ENCODE data around the gene RBP5.
"Not testable (repeated sequence)": the region's sequence is repeated elsewhere in the genome, so short reads cannot be mapped to it uniquely, and the experiment has no call there.

The RBP5 gene

DNA sequence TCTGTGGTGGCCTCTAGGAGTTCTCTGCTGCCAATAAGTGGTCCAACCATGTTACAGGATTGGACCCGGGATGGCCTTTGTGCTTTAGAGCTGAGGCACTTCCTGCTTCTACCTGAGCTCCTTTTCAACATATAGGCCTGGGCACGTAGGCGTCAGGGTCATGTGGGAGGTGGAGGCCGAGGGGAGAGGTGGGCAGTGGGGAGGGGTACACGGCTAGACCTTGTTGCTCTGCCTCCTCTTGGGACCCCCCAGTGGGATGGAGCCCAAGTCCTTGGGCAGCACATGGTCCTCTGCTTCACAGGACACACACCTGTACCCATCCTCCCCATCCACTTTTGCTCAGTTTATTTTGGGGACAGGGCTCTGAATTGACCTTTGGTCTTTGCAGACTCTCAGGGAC is 7.4 kb downstream of the RBP5 start:
- no peak for DNase-seq

DNA sequence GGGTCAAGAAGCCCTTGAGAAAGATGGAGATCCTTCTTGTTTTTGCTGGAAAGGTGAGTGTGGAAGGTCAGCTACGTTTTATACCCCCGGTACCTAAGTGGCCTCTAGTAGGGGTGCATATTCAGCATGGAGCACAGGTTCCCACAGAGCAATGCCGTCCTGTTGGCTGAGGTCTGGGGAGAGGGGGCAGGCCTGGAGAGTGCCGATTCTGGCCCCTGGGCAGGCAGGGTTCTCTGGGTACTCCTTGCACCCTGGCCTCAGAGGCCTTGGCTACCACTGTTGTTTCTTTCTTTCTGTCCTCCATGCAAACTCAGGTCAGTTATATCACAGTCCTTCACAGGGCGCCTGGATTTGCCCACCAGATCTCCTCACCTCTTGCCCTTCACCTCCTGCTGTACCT is 8.5 kb downstream of the RBP5 start:
- DNase-seq: no peak

DNA sequence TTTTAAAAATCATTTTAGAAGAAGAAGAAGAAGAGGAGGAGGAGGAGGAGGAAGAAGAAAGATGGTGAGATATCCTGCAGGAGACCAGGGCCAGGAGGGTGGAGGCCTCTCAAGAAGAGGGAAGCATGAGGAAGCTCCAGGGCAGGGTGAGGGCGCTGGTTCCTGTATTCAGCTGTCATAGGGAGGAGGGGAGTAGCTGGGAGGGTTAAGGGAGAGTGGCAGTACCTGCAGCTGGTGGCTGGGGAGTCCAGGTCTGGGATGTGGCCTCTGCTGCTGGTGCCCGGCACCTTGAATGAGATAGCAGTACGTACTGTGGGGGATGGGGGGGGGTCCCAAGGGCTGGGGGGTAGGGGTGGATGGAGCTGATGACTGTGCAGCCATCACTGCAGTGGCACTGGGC is 9.8 kb downstream of the RBP5 start:
- no peak for DNase-seq

DNA sequence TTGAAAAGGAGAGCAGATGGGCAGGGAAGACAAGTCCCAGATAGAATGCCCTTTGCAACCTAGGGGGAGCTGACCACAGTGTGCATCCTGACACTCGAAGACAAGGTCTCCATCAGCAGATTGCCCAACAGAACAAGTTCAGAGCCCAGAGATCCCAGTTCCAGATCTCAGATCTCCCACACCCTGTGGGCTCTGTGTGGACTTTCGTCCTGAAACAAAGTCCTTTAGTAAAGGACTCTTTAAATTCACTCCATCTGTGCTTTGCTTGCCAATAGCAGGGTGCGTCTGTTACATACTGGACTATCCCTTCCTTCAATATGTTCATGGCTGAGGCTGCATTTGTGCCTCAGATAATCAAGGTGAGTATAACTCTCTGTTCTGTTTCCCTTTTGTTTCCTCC is 11.0 kb downstream of the RBP5 start:
- no peak for DNase-seq

DNA sequence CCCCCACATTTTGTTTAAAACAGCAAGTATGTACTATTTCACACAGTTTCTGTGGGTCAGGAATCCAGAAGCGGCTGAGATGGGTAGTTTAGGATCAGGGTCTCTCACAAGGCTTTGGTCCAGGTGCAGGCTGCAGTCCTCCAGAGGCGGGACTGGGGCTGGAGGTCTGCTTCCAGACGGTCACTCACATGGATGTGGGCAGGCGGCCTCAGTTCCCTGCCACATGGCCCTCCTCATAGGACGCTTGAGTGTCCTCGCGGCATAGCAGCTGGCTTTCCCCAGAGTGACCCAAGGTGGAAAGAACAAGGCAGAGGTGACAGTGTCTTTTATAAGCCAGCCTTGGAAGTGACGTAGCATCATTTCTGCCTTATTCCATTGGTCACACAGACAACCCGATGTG is 11.8 kb downstream of the RBP5 start:
- no peak for DNase-seq

GRCh38 chr12:7116196-7116595 is 12.5 kb downstream of the RBP5 start:
- DNase-seq: no peak

- DNase-seq: no peak
These were observed 13.8 kb downstream of the RBP5 start for GRCh38 chr12:7114851-7115250.

DNA sequence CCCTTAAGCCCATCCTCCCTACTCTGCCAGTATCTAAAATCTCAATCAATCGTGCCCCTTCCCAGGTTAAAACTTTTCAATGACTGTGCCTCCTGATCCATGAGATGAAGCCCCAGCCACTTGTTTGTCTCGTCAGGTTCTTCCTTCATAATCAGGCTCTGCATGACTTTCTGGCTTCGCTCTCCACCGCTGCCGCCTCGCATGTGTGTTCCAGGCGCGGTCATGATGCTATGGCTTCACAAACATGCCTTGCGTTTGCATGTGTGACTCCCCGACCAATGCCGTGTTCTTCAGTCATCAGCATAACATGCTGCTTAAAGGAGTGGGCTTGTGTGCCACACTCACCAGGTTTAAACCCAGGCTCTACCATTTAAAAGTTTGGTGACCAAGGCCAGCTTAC is 14.7 kb downstream of the RBP5 start:
- no peak for DNase-seq

DNA sequence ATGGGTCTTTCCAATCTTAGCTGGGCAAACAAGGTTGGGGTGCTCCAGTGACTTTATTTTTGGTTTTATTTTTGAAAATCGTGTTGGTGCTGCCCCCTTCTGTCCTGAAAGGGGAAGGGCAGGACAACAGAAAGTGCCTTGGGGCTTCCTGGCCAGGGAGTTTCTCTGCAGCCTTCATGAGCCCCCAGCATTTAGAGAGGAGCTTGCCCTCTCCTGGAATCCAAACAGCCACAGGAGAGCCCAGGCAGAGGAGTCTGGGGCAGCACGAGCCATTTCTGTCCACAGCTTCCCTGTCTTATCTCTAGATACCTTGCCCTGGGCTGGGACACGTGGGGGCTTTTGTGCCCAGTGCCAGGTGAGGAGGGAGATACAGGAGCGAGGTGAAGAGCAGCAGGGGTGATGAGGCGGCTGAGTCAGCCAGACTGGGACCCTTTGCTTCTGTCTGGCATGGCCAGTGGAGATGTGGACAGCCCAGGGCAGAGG is 15.3 kb downstream of the RBP5 start:
- peak; percentile 16 for DNase-seq

GRCh38 chr12:7112041-7112440 is 16.6 kb downstream of the RBP5 start:
- DNase-seq: no peak

- no peak for DNase-seq
These were observed 18.0 kb downstream of the RBP5 start for GRCh38 chr12:7110661-7111060.

GRCh38 chr12:7109572-7109920 is 19.1 kb downstream of the RBP5 start:
- no peak for DNase-seq

DNA sequence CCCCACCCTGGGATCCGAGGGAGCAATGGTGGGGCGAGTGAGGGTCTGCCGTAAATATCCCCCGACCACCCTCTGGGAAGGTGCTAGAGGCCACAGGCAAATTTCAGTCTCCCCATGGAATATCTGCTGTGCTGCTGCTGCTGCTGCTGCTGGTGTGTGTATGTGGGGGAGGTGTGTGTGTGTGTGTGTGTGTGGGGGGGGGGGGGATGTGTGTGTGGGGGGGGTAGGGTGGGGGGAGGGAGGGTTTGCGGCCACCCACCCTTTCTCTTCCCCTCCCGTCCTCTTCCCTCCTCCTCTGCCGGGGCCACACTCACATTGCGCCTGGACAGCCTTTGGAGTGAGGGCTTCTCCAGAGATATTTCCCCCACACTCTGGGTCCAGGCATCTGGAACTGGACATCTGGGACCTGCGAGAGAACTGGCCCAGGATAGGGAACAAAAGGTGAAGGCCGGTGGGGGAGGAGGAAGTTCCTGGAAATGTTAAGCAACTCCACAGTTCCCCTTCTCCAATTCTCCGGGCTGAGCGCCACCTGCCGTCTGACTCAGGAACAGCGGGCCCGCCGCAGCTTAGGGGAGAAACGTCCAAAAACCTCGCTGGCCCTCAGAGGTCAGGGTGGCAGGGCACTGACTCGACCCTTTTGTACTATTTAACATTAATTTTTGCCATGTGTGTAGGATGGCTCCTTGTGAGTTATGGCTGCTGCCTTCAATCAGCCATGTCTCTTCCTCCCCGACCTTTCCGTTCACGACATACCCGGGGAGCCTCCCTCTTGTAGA is 19.7 kb downstream of the RBP5 start, which contains the start of gene C1RL:
C1RL (minus strand) TSS at position 419 of the 776 bp plus-strand sequence; CDS start at position 385, 34 bp downstream.
- peak; percentile 78 for DNase-seq

DNA sequence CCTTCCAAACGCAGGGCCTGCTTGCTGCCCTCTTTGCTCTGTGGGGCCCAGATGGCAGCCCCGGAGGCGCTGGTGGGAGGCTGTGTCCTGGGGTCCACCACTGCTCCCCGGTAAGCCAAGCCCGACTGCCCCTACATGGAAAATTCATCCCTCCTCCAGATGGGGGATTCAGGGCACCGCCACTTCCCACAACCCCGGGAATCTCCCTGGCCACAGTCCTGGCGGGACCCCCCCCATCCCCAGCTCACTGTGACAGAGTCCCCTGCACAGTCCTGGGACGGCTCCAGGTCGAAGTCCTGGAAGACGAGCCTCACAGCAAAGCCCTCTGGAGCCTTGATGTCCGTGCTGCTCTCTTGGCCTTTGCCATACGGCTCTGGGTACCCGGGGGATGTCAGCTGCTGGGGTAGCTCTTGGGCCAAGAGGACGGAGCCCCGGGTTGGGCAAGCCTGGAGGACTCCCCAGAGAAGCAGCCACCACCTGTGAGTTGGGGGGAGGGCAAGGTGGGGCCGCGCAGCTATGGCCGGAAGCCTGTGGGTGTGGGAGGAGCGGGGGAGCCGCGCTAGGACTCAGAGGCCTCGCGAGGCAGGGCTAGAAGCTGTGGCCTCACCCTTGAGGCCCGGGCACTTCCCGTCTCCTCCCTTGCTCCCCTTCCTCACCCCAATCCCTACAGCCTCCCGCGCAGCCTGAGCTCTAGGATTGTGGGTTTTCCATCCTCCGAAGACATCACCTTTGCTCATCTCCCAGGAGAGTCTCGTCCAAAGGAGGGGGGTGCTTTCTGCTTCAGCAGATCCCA is 20.5 kb downstream of the RBP5 start:
- peak; percentile 63 for DNase-seq

DNA sequence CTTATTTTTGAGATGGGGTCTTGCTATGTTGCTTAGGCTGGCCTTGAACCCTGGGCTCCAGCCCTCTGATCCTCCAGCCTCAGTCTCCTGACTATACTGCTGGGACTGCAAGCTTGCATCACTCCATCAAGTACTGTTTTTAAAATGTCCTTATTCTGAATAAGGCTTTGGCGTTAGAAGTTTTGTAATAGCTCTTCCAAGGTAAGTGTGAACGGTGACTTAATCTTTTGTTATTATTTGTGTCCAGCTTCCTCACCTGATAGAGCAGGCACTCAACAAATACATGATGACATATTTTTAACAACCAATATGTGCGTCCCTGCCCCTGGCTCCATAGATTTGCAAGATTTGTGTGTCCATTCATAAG is 21.1 kb downstream of the RBP5 start:
- no peak for DNase-seq

DNA sequence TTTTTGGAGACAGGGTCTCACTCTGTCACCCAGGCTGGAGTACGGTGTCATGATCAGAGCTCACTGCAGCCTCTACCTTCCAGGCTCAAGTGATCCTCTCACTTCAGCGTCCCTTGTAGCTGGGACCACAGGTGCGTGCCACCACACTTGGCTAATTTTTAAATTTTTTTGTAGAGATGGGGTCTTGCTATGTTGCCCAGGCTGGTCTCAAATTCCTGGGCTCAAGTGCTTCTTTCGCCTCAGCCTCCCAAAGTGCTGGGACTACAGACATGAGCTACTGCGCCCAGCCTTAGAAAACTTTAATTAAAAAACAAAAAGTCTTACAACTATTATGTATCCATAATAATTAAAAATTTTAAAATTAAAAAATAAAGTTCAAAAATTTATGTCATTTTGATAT is 21.5 kb downstream of the RBP5 start:
- not testable (repeated sequence) for DNase-seq

GRCh38 chr12:7106082-7106481 is 22.6 kb downstream of the RBP5 start:
- no peak for DNase-seq

GRCh38 chr12:7103837-7104584 is 24.7 kb downstream of the RBP5 start:
- DNase-seq: no peak

GRCh38 chr12:7102582-7102981 is 26.1 kb downstream of the RBP5 start:
- DNase-seq: no peak

GRCh38 chr12:7101694-7102131 is 27.0 kb downstream of the RBP5 start:
- no peak for DNase-seq

GRCh38 chr12:7101047-7101693 is 27.5 kb downstream of the RBP5 start:
- no peak for DNase-seq

GRCh38 chr12:7100239-7100638 is 28.4 kb downstream of the RBP5 start:
- no peak for DNase-seq
